ENCODE measurements around the gene FGF14. TPM values are rescaled to one million over a fixed set of nuclear protein-coding genes. Genes with fewer than 3 reads are reported as not detected.

Gene FGF14
- total RNA-seq, 1 donor from 2014 or later: 2.9 TPM

- Histone ChIP-seq H3K4me1 (no peaks in the 10 kb centered on the region), H3K27ac (replicated peaks) (no peak overlapping the region), H3K9me3 (replicated peaks) (no peaks in the 10 kb centered on the region), H3K4me3 (no peak overlapping the region), H3K36me3 (no peaks in the 10 kb centered on the region), H3K27me3 (ENCODE audit: low read depth) (no peaks in the 10 kb centered on the region)
- intact Hi-C loops (cut with micrococcal nuclease): no loop called here
- TF ChIP-seq CTCF (IDR thresholded peaks at IDR 0.05; ENCODE audit: borderline replicate concordance): no peak
- DNase-seq: no peak
These were observed 21.8 kb downstream of the FGF14 start for GRCh38 chr13:102380012-102380411.

- H3K27me3 ChIP-seq (ENCODE audit: low read depth): no peaks in the 10 kb centered on the region
- H3K36me3 ChIP-seq: no peaks in the 10 kb centered on the region
- no peak for TF ChIP-seq CTCF (IDR thresholded peaks at IDR 0.05; ENCODE audit: borderline replicate concordance)
- no peak overlapping the region for H3K27ac ChIP-seq (replicated peaks)
- H3K9me3 ChIP-seq (replicated peaks): no peaks in the 10 kb centered on the region
- DNase-seq: no peak
- H3K4me3 ChIP-seq: no peak overlapping the region
- intact Hi-C loops (cut with micrococcal nuclease): no loop called here
- no peaks in the 10 kb centered on the region for H3K4me1 ChIP-seq
These were observed 25.5 kb downstream of the FGF14 start for GRCh38 chr13:102376318-102376717.

- no peak for DNase-seq
- H3K9me3 ChIP-seq (replicated peaks): no peaks in the 10 kb centered on the region
- no peaks in the 10 kb centered on the region for H3K27me3 ChIP-seq (ENCODE audit: low read depth)
- intact Hi-C loops (cut with micrococcal nuclease): no loop called here
- H3K4me1 ChIP-seq: no peaks in the 10 kb centered on the region
- no peak overlapping the region for H3K27ac ChIP-seq (replicated peaks)
- no peak overlapping the region for H3K4me3 ChIP-seq
- no peaks in the 10 kb centered on the region for H3K36me3 ChIP-seq
- no peak for TF ChIP-seq CTCF (IDR thresholded peaks at IDR 0.05; ENCODE audit: borderline replicate concordance)
These were observed 27.1 kb downstream of the FGF14 start for GRCh38 chr13:102374726-102375125.

GRCh38 chr13:102374233-102374632 is 27.6 kb downstream of the FGF14 start:
- no peak overlapping the region for H3K27ac ChIP-seq (replicated peaks)
- no peaks in the 10 kb centered on the region for H3K27me3 ChIP-seq (ENCODE audit: low read depth)
- no peak for DNase-seq
- H3K4me3 ChIP-seq: no peak overlapping the region
- no peaks in the 10 kb centered on the region for H3K9me3 ChIP-seq (replicated peaks)
- no peaks in the 10 kb centered on the region for H3K4me1 ChIP-seq
- H3K36me3 ChIP-seq: no peaks in the 10 kb centered on the region
- intact Hi-C loops (cut with micrococcal nuclease): no loop called here
- TF ChIP-seq CTCF (IDR thresholded peaks at IDR 0.05; ENCODE audit: borderline replicate concordance): no peak

GRCh38 chr13:102373221-102373620 is 28.6 kb downstream of the FGF14 start:
- H3K4me3 ChIP-seq: no peak overlapping the region
- H3K27me3 ChIP-seq (ENCODE audit: low read depth): no peaks in the 10 kb centered on the region
- no peak for DNase-seq
- no peaks in the 10 kb centered on the region for H3K36me3 ChIP-seq
- H3K9me3 ChIP-seq (replicated peaks): no peaks in the 10 kb centered on the region
- H3K27ac ChIP-seq (replicated peaks): no peak overlapping the region
- intact Hi-C loops (cut with micrococcal nuclease): no loop called here
- no peak for TF ChIP-seq CTCF (IDR thresholded peaks at IDR 0.05; ENCODE audit: borderline replicate concordance)
- H3K4me1 ChIP-seq: no peaks in the 10 kb centered on the region

- no peak for DNase-seq
- Histone ChIP-seq H3K27me3 (ENCODE audit: low read depth) (no peaks in the 10 kb centered on the region), H3K4me3 (no peak overlapping the region), H3K4me1 (no peaks in the 10 kb centered on the region), H3K9me3 (replicated peaks) (no peaks in the 10 kb centered on the region), H3K36me3 (no peaks in the 10 kb centered on the region), H3K27ac (replicated peaks) (no peak overlapping the region)
- intact Hi-C loops (cut with micrococcal nuclease): no loop called here
- no peak for TF ChIP-seq CTCF (IDR thresholded peaks at IDR 0.05; ENCODE audit: borderline replicate concordance)
These were observed 32.5 kb downstream of the FGF14 start for GRCh38 chr13:102369302-102369701.
